IPS-11a (cell line): ENCODE data around the gene KISS1R.
"Not testable (repeated sequence)": the region's sequence is repeated elsewhere in the genome, so short reads cannot be mapped to it uniquely, and the experiment has no call there.

Source experiments
- H3K4me3 ChIP-seq: one replicate; pipeline ENCODE4 v1.5.1; 2013; ENCODE audit warnings: low read depth, low read length, control low read depth

Gene KISS1R

DNA sequence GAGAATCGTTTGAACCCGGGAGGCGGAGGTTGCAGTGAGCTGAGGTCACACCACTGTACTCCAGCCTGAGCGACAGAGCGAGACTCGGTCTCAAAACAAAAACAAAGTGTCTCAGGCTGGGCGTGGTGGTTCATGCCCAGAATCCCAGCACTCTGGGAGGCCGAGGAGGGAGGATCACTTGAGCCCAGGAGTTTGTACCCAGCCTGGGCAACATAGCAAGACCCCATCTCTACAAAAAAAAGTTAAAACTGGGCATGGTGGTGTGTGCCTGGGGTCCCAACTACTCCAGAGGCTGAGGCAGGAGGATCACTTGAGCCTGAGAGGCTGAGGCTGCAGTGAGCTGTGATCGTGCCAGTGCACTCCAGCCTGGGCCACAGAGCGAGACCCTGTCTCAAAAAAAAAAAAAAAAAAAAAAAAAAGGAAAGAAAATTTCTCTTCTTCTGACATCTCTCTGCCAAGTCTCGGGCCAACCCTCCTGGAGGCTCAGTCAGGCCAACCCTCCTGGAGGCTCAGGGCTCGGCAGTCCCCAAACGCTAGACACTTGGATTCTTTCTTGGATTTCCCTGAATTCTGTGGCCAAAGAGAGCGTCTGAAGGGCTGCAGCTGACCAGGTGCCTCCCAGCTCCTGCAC lies 35.0 kb downstream of the KISS1R start:
- H3K4me3 ChIP-seq, result no peak overlapping the region

- no peak overlapping the region for H3K4me3 ChIP-seq
Observed at GRCh38 chr19:952680-953444, 35.7 kb downstream of the KISS1R start.

DNA sequence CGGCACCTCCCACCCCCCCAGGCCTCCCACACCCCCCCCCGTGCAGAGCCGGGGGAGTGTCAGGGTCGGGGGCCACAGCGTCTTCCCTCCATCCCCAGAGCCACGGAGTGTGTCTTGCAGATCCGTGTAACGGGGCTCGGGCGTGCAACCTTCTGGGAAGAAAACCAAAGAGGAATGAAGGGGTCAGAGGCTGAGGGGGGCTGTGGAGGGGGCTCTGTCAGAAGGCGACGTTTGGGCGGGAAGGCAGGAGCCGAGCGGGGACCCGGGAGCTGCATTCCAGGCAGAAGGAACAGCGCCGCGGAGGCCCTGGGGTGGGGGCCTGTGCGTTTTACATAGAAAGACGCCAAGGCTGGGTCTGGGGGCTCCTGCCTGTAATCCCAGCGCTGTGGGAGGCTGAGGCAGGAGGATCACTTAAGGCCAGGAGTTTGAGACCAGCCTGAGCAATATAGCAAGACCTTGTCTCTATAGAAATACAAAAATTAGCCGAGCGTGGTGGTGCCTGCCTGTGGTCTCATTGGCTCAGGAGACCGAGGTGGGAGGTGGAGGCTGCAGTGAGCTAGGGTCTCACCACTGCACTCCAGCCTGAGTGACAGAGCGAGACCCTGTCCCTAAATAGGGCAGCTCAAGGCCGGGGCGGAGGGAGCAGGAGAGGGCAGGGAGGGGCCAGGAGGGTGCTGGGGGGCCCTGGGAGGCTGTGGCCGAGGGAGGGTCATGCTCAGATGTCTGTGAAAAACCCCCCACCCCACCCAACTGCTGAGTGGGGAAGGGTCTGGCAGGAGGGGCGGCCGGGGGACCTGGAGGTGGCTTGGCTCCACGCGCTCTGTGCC lies 36.5 kb downstream of the KISS1R start:
- no peak overlapping the region for H3K4me3 ChIP-seq

- no peak overlapping the region for H3K4me3 ChIP-seq
Observed at GRCh38 chr19:954272-954671, 37.1 kb downstream of the KISS1R start.

DNA sequence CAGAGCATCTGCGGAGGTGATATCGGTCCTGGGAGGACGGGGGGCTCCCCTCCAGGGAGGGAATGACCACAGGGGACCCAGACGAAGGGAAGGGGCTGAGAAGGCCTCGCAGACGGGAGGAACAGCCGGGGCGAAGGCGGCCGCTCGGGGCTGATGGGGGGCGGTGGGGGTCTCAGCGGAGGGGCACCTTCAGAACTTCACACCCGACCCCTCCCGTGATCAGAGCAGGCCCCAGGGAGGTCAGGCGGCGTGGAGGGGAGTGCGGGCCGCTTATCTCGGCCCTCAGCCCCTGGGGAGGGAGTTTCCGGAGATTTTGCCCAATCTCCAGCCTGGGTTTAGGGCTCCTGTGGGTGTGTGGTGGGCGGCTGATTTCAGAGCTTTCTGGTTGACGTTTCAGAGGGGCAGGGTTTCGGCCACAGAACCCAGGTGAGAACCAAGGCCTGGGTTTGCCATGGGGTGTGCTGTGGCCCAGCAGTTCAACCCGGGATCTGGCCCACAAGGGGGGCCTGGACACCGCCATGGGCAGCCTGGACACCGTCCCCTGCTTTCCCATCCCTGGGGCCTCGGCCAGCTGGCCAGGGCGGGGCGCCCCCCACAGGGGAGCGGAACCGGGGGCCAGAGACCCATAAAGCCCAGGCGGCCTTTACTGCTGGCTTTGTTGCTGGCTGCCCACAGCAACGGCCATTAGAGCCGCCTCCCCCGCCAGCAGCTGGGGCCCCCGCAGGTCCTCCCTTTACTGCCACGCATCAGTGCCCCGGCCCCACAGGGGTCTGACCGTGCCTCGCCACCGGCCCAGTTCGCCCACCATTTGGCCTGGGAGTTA lies 37.8 kb downstream of the KISS1R start:
- H3K4me3 ChIP-seq, result no peak overlapping the region

DNA sequence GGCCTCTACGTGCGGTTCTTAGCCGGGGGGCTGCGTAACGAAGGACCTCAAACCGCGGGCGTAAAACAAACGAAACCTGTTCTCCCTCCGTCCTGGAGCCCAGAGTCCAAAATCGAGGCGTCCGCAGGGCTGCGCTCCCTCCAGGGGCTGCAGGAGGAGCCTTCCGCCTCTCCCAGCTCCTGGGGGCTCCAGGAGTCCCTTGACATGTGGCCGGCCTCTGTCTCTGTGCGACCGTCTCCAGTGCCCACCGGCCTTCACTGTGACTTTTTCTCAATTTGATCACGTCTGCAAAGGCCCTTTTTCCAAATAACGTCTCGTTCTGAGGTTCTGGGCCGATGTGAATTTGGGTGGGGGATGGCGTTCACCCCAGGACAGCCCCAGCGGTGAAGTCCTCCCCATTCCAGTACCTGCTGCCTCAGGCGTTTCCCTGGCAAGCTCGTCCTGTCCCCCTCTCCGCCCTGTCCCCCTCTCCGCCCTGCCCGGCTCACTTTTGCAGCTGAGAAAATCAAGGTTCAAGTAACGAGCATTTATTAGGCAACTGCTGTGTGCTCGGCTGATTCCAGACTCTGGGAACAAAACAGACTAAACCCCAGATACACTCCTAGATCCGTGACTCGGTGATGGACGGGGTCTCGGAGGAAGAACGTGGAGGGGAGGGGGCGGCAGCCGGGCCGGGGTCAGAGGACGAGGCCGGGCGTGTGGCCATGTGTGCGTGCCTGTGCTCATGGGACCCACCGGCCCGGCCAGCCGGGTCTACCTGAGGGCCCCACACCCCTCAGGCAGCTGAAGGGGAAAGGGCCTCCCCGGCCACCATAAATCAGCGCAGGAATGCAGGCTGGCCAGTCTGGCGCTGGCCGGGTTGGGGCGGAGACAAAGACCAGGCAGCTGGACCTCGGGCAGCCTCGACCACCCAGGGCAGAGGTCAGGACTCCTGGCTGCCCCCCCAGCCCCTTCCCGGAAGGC lies 39.0 kb downstream of the KISS1R start:
- no peak overlapping the region for H3K4me3 ChIP-seq

DNA sequence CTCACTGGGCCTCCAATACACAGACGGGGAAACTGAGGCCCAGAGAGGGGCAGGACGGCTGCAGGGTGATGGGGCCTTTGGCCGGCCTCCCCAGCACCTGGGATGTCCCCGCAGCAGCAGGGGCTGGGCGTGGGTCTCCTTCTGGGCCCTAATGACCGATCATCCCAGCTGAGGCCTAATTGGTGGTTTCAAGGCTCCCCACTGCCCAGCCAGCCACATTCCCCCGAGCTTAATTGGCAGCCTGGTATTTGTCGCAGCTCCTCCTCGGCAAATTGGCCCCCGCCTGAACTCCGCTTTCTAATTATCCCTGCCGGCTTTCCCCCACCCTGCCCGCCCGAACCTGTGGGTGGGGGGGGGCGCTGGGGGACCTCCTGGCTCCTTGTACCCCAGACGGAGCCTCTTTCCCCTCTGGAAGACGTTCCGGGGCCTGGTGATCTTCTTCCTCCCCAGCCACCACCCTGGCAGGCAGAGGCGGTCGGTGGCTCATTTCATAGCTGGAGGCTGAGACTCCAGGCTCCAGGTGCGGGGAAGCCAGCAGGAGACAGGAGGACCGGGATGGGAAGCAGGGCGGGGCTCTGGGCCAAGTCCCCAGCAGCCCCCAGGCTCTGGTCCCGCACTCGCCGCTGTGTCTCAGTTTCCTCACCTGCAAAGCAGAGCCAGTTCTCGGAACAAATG lies 39.8 kb downstream of the KISS1R start:
- H3K4me3 ChIP-seq, result no peak overlapping the region

- H3K4me3 ChIP-seq, result not testable (repeated sequence)
Observed at GRCh38 chr19:957578-957977, 40.4 kb downstream of the KISS1R start.

DNA sequence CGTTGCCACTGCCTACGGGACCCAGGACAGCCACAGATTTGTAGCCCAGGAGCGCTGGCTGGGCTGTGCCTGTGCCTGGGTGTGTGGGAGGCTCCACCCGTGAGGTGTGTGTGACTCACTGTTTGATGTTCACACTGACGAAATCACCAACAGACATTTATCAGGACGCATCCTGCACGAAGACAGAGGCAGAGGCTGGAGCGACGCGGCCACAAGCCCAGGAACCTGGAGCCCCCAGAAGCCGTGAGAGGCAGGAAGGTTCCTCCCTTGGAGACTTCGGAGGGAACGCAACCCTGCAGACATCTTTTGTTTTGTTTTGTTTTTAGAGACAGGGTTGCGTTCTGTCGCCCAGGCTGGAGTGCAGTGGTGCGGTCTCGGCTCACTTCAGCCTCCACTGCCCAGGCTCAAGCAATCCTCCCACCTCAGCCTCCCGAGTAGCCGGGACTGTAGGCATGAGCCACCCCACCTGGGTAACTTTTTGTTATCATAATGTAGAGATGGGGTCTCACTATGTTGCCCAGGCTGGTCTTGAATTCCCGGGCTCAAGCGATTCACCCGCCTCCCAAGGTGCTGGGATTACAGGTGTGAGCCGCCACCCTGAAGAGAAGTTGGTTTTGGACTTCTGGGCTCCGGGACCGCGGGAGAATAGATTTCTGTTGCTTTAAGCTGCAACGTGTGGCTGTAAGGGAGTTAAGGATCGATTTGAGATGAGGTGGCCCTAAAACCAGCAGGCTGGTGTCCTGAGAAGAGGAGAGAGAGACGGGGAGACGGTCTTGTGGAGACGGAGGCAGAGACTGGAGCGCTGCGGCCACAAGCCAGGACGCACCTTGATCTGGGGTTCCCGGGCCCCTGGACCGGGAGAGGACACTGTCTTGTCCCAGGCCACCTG lies 42.1 kb downstream of the KISS1R start:
- H3K4me3 ChIP-seq, result no peak overlapping the region

DNA sequence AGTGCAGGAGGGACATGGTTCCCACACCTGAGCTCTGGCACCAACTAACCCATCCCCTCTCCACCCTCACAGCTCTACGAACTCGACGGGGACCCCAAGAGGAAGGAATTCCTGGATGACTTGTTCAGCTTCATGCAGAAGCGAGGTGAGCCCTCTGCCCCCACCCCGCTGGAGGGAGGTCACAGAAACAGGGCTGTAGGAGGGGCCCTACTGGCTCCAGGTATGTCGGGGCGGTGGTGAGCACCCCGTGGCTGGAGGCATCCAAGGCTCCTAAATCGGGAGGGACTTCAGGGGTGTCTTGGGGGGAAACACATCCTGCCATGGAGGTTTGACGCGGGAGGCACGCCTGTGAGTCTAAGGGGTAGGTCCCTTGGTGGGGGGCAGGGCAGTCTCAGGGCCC lies 42.9 kb downstream of the KISS1R start:
- no peak overlapping the region for H3K4me3 ChIP-seq

GRCh38 chr19:960601-960938 lies 43.4 kb downstream of the KISS1R start:
- H3K4me3 ChIP-seq, result no peak overlapping the region

GRCh38 chr19:961866-962620 lies 44.9 kb downstream of the KISS1R start:
- H3K4me3 ChIP-seq, result no peak overlapping the region

GRCh38 chr19:962683-963400 lies 45.7 kb downstream of the KISS1R start:
- H3K4me3 ChIP-seq, result no peak overlapping the region

GRCh38 chr19:963486-963951 lies 46.4 kb downstream of the KISS1R start:
- no peak overlapping the region for H3K4me3 ChIP-seq

DNA sequence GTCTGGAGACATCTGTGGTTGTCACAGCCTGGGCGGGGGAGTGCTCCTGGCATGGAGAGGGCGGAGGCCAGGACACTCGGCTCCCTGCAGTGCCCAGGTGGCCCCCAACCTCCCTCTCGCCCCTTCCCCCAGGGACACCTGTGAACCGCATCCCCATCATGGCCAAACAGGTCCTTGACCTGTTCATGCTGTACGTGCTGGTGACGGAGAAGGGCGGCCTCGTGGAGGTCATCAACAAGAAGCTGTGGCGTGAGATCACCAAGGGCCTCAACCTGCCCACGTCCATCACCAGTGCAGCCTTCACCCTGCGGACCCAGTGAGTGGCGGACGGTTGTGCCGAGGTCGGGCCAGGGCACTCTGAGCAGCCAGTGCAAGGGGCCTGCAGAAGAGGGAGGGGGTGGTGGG lies 47.0 kb downstream of the KISS1R start:
- no peak overlapping the region for H3K4me3 ChIP-seq

DNA sequence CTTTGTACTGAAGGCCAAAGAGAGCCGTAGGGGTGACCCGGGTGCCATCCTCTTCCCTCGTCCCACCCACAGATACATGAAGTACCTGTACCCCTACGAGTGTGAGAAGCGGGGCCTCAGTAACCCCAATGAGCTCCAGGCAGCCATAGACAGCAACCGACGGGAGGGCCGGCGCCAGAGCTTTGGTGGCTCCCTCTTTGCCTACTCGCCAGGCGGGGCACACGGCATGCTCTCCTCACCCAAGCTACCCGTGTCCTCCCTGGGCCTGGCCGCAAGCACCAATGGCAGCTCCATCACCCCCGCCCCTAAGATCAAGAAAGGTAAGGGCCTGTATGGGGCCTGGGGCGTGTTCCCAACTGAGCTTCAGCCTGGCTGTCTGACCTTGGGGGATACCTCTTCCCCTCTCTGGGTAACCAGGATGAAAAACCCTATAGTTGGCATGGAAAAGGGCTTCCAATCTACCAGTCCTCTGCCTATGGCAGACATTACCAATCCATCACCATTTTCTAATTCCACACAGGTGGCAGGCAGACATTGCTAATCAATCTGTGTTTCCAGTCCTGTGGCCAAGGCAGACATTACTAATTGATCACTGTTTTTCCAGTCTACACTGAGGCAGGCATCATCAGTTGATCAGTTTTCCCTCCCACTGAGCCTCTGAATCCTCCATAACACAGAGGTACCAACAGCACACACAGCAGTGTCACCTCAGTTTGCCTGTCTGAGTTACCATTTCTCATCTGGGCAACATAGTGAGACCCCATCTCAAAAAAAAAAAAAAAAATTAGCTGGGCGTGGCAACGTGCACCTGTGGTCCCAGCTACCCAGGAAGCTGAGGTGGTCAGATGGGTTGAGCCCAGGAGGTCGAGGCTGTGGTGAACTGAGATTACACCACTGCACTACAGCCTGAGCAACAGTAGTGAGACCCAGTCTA lies 47.9 kb downstream of the KISS1R start:
- H3K4me3 ChIP-seq, result no peak overlapping the region
